ENCODE measurements around the gene POLK. TPM values are rescaled to one million over a fixed set of nuclear protein-coding genes. Genes with fewer than 3 reads are reported as not detected.

POLK gene
- polyA plus RNA-seq, 1 experiment = 30.9 TPM

GRCh38 chr5:75468593-75468992 lies 43.1 kb upstream of the POLK start:
- CTCF ChIA-PET = no interaction called here
- TF ChIP-seq CTCF (IDR thresholded peaks at IDR 0.05; ENCODE audit: low read depth, low read length) = no peak
- POLR2A ChIA-PET = no interaction called here
- no peak overlapping the region for H3K27ac ChIP-seq (ENCODE audit: low read depth, low read length)
- no peaks in the 10 kb centered on the region for H3K27me3 ChIP-seq (ENCODE audit: control insufficient read depth, insufficient read depth, low read length)
- no peak for DNase-seq (ENCODE audit: low read depth, low spot score)
- peaks cover 4% of the 10 kb centered on the region; the same call in 1 of the 2 replicates for H3K9me3 ChIP-seq (ENCODE audit: control insufficient read depth, insufficient read depth, low read length)
- H3K4me3 ChIP-seq (ENCODE audit: low read depth, low read length) = no peak overlapping the region

GRCh38 chr5:75469017-75469416 lies 42.7 kb upstream of the POLK start:
- no peak for TF ChIP-seq CTCF (IDR thresholded peaks at IDR 0.05; ENCODE audit: low read depth, low read length)
- no peak for DNase-seq (ENCODE audit: low read depth, low spot score)
- Histone ChIP-seq H3K9me3 (ENCODE audit: control insufficient read depth, insufficient read depth, low read length) (peaks cover 4% of the 10 kb centered on the region; the same call in 1 of the 2 replicates), H3K27ac (ENCODE audit: low read depth, low read length) (no peak overlapping the region), H3K27me3 (ENCODE audit: control insufficient read depth, insufficient read depth, low read length) (no peaks in the 10 kb centered on the region), H3K4me3 (ENCODE audit: low read depth, low read length) (no peak overlapping the region)
- ChIA-PET CTCF (no interaction called here), POLR2A (no interaction called here)

GRCh38 chr5:75471193-75471592 lies 40.5 kb upstream of the POLK start:
- Histone ChIP-seq H3K27me3 (ENCODE audit: control insufficient read depth, insufficient read depth, low read length) (no peaks in the 10 kb centered on the region), H3K9me3 (ENCODE audit: control insufficient read depth, insufficient read depth, low read length) (peaks cover 4% of the 10 kb centered on the region; the same call in 1 of the 2 replicates), H3K4me3 (ENCODE audit: low read depth, low read length) (no peak overlapping the region), H3K27ac (ENCODE audit: low read depth, low read length) (no peak overlapping the region)
- CTCF ChIA-PET = no interaction called here
- TF ChIP-seq CTCF (IDR thresholded peaks at IDR 0.05; ENCODE audit: low read depth, low read length) = no peak
- POLR2A ChIA-PET = no interaction called here
- no peak for DNase-seq (ENCODE audit: low read depth, low spot score)

GRCh38 chr5:75472973-75473372 lies 38.7 kb upstream of the POLK start:
- Histone ChIP-seq H3K27ac (ENCODE audit: low read depth, low read length) (no peak overlapping the region), H3K27me3 (ENCODE audit: control insufficient read depth, insufficient read depth, low read length) (no peaks in the 10 kb centered on the region), H3K9me3 (ENCODE audit: control insufficient read depth, insufficient read depth, low read length) (peaks cover 4% of the 10 kb centered on the region; the same call in 1 of the 2 replicates), H3K4me3 (ENCODE audit: low read depth, low read length) (no peak overlapping the region)
- no peak for DNase-seq (ENCODE audit: low read depth, low spot score)
- TF ChIP-seq CTCF (IDR thresholded peaks at IDR 0.05; ENCODE audit: low read depth, low read length) = no peak
- POLR2A ChIA-PET = no interaction called here
- CTCF ChIA-PET = no interaction called here

GRCh38 chr5:75473463-75473862 lies 38.2 kb upstream of the POLK start:
- H3K4me3 ChIP-seq (ENCODE audit: low read depth, low read length) = no peak overlapping the region
- ChIA-PET CTCF (no interaction called here), POLR2A (no interaction called here)
- no peak overlapping the region for H3K27ac ChIP-seq (ENCODE audit: low read depth, low read length)
- TF ChIP-seq CTCF (IDR thresholded peaks at IDR 0.05; ENCODE audit: low read depth, low read length) = no peak
- no peaks in the 10 kb centered on the region for H3K27me3 ChIP-seq (ENCODE audit: control insufficient read depth, insufficient read depth, low read length)
- H3K9me3 ChIP-seq (ENCODE audit: control insufficient read depth, insufficient read depth, low read length) = peaks cover 2% of the 10 kb centered on the region; the same call in 1 of the 2 replicates
- no peak for DNase-seq (ENCODE audit: low read depth, low spot score)
